WTC11 (cell line): Measurements from ENCODE around the gene PDXK.

Source experiments
- CTCF ChIP-seq: fragments of 200-600 bp; IDR thresholded peaks from 2 replicates; pipeline ENCODE4 v1.8.0; 2022; ENCODE audit warnings: antibody characterized with exemption
- FOXJ3 ChIP-seq: sonication (generic); formaldehyde crosslinking; IDR thresholded peaks from 2 replicates; pipeline ENCODE4 v1.9.0; 2021; ENCODE audit warnings: missing genetic modification reagents, mild to moderate bottlenecking, borderline replicate concordance
- KAT7 ChIP-seq: sonication (generic); formaldehyde crosslinking; IDR thresholded peaks from 2 replicates; pipeline ENCODE4 v1.8.1; 2023; ENCODE audit warnings: missing genetic modification reagents, mild to moderate bottlenecking, borderline replicate concordance
- MLX ChIP-seq: sonication (generic); formaldehyde crosslinking; IDR thresholded peaks from 2 replicates; pipeline ENCODE4 v1.8.1; 2023; ENCODE audit warnings: mild to moderate bottlenecking, missing genetic modification reagents, moderate library complexity

DNA sequence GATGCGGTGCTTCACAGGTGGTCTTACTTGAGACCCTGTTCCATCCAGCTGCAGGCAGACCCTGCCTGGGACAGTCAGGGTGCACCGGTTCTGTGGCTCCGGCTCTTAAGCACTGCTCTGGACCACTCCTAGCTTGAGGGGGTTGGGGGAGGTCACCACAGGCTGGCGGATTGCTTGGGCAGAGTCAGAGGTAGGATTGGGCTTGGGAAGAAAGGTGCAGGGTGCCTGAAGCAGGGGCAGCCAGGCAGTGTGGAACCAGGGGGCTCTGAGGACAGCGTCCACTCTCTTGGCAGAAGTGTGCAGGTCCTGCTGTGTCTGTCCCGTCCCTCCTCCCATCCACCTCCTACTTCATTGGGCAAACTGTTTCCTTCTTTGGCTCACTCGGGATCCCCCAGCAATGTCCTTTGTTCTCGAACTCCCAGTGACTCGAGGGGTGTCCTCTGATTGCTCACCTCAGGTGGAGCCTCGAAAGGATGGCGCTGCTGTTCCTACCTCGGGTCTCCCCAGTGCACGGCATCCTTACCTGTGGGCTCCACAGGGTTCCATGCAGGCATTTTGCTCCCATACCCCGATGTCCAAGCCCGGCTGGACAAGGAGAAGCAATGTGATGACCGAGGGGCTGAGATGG lies 1.7 kb downstream of the PDXK start:
- no peak for TF ChIP-seq KAT7 (CRISPR knock-in tag)
- no peak for TF ChIP-seq FOXJ3 (CRISPR knock-in tag)
- no peak for TF ChIP-seq CTCF
- TF ChIP-seq MLX: no peak
